Gastroesophageal sphincter (tissue), 4 donors: Measurements from ENCODE around the gene TRAF3. TPM values are rescaled to one million over a fixed set of nuclear protein-coding genes. Genes with fewer than 3 reads are reported as not detected.
A peak's percentile ranks its signal among the peaks of the same experiment; 100 is the strongest.

Source experiments
- ATAC-seq: fragments of 150-250 bp; one replicate; pipeline ENCODE4 v1.9.1; 2016; ENCODE audit warnings: mild to moderate bottlenecking, moderate library complexity
- H3K27ac ChIP-seq, 4 donors: fragments of 200-600 bp; sonication (generic) in 3 of 4; 1 replicate in 3 of 4; 2 replicates in 1 of 4; pipeline ENCODE4 v1.5.1; 2016 to 2019
- H3K27me3 ChIP-seq: fragments of 200-600 bp; sonication (generic); one replicate; pipeline ENCODE4 v1.5.1; 2019
- H3K36me3 ChIP-seq, 2 donors: fragments of 200-600 bp; sonication (generic); one replicate each; pipeline ENCODE4 v1.5.1; 2019; ENCODE audit warnings: control low read depth in 1 of 2
- H3K4me1 ChIP-seq, 3 donors: fragments of 200-600 bp; sonication (generic); 1 replicate in 2 of 3; 2 replicates in 1 of 3; pipeline ENCODE4 v1.5.1; 2016 to 2019; ENCODE audit warnings: control low read depth in 2 of 3
- H3K4me3 ChIP-seq, 2 donors: fragments of 200-600 bp; sonication (generic); one replicate each; pipeline ENCODE4 v1.5.1; 2019; ENCODE audit warnings: mild to moderate bottlenecking in 1 of 2, moderate library complexity in 1 of 2
- H3K9me3 ChIP-seq, 3 donors: fragments of 200-600 bp; sonication (generic); one replicate each; pipeline ENCODE4 v1.5.1; 2017 to 2019; ENCODE audit warnings: control low read depth in 2 of 3
- CTCF ChIP-seq, 4 experiments: fragments of 200-600 bp in 2 of 4; fragments of 450-650 bp in 2 of 4; sonication (generic) in 1 of 4; IDR thresholded peaks; one replicate each; pipeline ENCODE4 v1.5.1; 2017 to 2019; ENCODE audit warnings: antibody characterized with exemption in 4 of 4, mild to moderate bottlenecking in 2 of 4, moderate library complexity in 2 of 4
- EP300 ChIP-seq: sonication (generic); formaldehyde crosslinking; IDR thresholded peaks from one replicate; pipeline ENCODE4 v1.6.1; 2017; ENCODE audit warnings: antibody characterized with exemption, mild to moderate bottlenecking
- POLR2A ChIP-seq, 2 donors: fragments of 450-650 bp; IDR thresholded peaks; one replicate each; pipeline ENCODE4 v1.6.1; 2017; ENCODE audit warnings: antibody characterized with exemption in 2 of 2, mild to moderate bottlenecking in 2 of 2, moderate library complexity in 1 of 2
- POLR2AphosphoS5 ChIP-seq: sonication (generic); formaldehyde crosslinking; IDR thresholded peaks from one replicate; pipeline ENCODE4 v1.6.1; 2017; ENCODE audit warnings: antibody characterized with exemption
- WGBS, 2 donors: methylation state at CpG; one replicate each; pipeline ENCODE4 v1.1.5; 2018; ENCODE audit warnings: low coverage in 1 of 2; 5-methylcytosine and 5-hydroxymethylcytosine counted together
- total RNA-seq, 4 donors: library from RNA; depleted of rRNA; stranded (reverse); fragments of >200 nt; gene quantifications; one replicate each; pipeline ENCODE4 v1.1.0, GENCODE V29; 2016

Gene TRAF3
- total RNA-seq, 4 donors from 2014 or later = 10.9 to 29.0 (median 18.7) TPM

GRCh38 chr14:102793531-102794328 is 16.5 kb downstream of the TRAF3 start:
- ATAC-seq = no peak
- WGBS, 2 donors = 96 to 100% methylated on average over 1 to 3 of the region's 3 CpGs
- H3K27ac ChIP-seq = no peak overlapping the region

GRCh38 chr14:102795060-102795925 is 18.0 kb downstream of the TRAF3 start:
- ATAC-seq = peak; percentile 91
- H3K36me3 ChIP-seq = no peaks in the 10 kb centered on the region
- peaks cover 0 to 24% (median 4%) of the 10 kb centered on the region in 3 donors for H3K4me1 ChIP-seq
- WGBS, 2 donors = 0 to 45% methylated on average over 1 to 2 of the region's 2 CpGs
- no peak overlapping the region for H3K4me3 ChIP-seq
- peak overlapping the region in 1 of 4 donors; percentile 38 for H3K27ac ChIP-seq
- H3K27me3 ChIP-seq = no peaks in the 10 kb centered on the region
- no peaks in the 10 kb centered on the region for H3K9me3 ChIP-seq
- no peak for TF ChIP-seq EP300
- TF ChIP-seq POLR2A (IDR thresholded peaks at IDR 0.05) = no peak
- TF ChIP-seq CTCF (IDR thresholded peaks at IDR 0.05) = no peak
- no peak for TF ChIP-seq POLR2AphosphoS5

More at GRCh38 chr14:102793531-102794328, 16.5 kb downstream of the TRAF3 start:
- H3K27me3 ChIP-seq = no peaks in the 10 kb centered on the region
- no peaks in the 10 kb centered on the region for H3K9me3 ChIP-seq
- H3K4me3 ChIP-seq = no peak overlapping the region
- H3K36me3 ChIP-seq = no peaks in the 10 kb centered on the region
- peaks cover 0 to 8% (median 0%) of the 10 kb centered on the region in 3 donors for H3K4me1 ChIP-seq
- TF ChIP-seq CTCF (IDR thresholded peaks at IDR 0.05) (no peak), POLR2A (IDR thresholded peaks at IDR 0.05) (no peak), POLR2AphosphoS5 (no peak), EP300 (no peak)

GRCh38 chr14:102796661-102797190 is 19.5 kb downstream of the TRAF3 start:
- 73 to 88% methylated on average over 6 of the region's 8 CpGs for WGBS, 2 donors
- Histone ChIP-seq H3K27me3 (no peaks in the 10 kb centered on the region), H3K27ac (no peak overlapping the region), H3K36me3 (no peaks in the 10 kb centered on the region), H3K4me1 (peaks cover 0 to 24% (median 4%) of the 10 kb centered on the region in 3 donors), H3K4me3 (no peak overlapping the region), H3K9me3 (no peaks in the 10 kb centered on the region)
- no peak for TF ChIP-seq POLR2AphosphoS5
- TF ChIP-seq POLR2A (IDR thresholded peaks at IDR 0.05) = no peak
- TF ChIP-seq EP300 = no peak
- no peak for TF ChIP-seq CTCF (IDR thresholded peaks at IDR 0.05)
- ATAC-seq = no peak

DNA sequence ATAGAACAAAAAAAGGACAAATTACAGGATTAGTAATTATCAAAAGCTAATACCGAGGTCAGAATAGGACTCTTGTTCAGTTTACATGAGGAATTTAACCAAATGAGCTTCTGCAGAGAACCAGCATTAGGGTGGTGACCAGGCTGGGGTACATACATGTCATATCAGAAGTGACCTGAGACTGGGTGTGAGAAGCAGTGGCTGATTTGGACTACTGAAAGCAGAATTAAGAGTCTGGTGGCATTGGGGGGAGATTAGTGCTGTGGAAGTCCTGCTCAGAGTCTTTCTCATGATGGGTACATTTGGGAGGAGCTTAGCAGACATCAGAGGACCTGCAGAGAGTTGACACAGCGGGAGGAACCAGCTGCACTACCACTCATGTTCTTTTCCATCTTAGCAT is 21.7 kb downstream of the TRAF3 start:
- TF ChIP-seq POLR2A (IDR thresholded peaks at IDR 0.05) (no peak), CTCF (IDR thresholded peaks at IDR 0.05) (no peak), POLR2AphosphoS5 (no peak)
- WGBS, 2 donors = 87 to 92% methylated on average over 2 of the region's 2 CpGs
- H3K4me3 ChIP-seq = no peak overlapping the region
- peaks cover 0 to 24% (median 4%) of the 10 kb centered on the region in 3 donors for H3K4me1 ChIP-seq
- ATAC-seq = no peak
- no peaks in the 10 kb centered on the region for H3K36me3 ChIP-seq
- no peaks in the 10 kb centered on the region for H3K9me3 ChIP-seq
- no peak overlapping the region for H3K27ac ChIP-seq
- H3K27me3 ChIP-seq = no peaks in the 10 kb centered on the region
